MCF 10A (cell line): ENCODE measurements around the gene NXPE2. TPM values are rescaled to one million over a fixed set of nuclear protein-coding genes. Genes with fewer than 3 reads are reported as not detected.

Source experiments
- BruUV-seq: library from RNA; stranded (reverse); fragments of 400-500 nt; replicated peaks from 2 replicates; lab custom pipeline; 2021; lab: Mats Ljungman, UMichigan
- CTCF ChIA-PET: fragments of 300-600 bp; sonication (Branson Sonifier 250); formaldehyde crosslinking; extraction: SDS; loops from one replicate; lab custom pipeline; 2021; ENCODE audit warnings: antibody characterized with exemption, inconsistent platforms; lab: Yijun Ruan, JAX
- POLR2A ChIA-PET: fragments of 300-600, 350-650 bp; sonication (Branson Sonifier 250); formaldehyde crosslinking; extraction: SDS; loops from one replicate; lab custom pipeline; 2020; ENCODE audit warnings: antibody characterized with exemption, inconsistent platforms; lab: Yijun Ruan, JAX
- DNase-seq: peaks from one replicate; pipeline ENCODE4 v3.0.0-alpha.2; 2018; ENCODE audit not compliant: unreplicated experiment
- H3K27ac Mint-ChIP-seq: one replicate; pipeline ENCODE4 v1.8.0; 2022; ENCODE audit warnings: mild to moderate bottlenecking, low read depth, mixed read lengths; ENCODE audit not compliant: unreplicated experiment
- H3K27me3 Mint-ChIP-seq: one replicate; pipeline ENCODE4 v1.8.0; 2022; ENCODE audit warnings: mixed read lengths; ENCODE audit not compliant: insufficient read depth, unreplicated experiment
- H3K36me3 Mint-ChIP-seq: one replicate; pipeline ENCODE4 v1.8.0; 2022; ENCODE audit warnings: mild to moderate bottlenecking, moderate library complexity, mixed read lengths; ENCODE audit not compliant: insufficient read depth, unreplicated experiment
- H3K4me1 Mint-ChIP-seq: one replicate; pipeline ENCODE4 v1.8.0; 2022; ENCODE audit warnings: mixed read lengths; ENCODE audit not compliant: insufficient read depth, unreplicated experiment
- H3K4me3 Mint-ChIP-seq: one replicate; pipeline ENCODE4 v1.8.0; 2022; ENCODE audit warnings: mild to moderate bottlenecking, moderate library complexity, mixed read lengths; ENCODE audit not compliant: unreplicated experiment
- H3K9me3 Mint-ChIP-seq: one replicate; pipeline ENCODE4 v1.8.0; 2022; ENCODE audit warnings: mixed read lengths; ENCODE audit not compliant: unreplicated experiment
- CTCF ChIP-seq: fragments of 200-600 bp; IDR thresholded peaks from one replicate; pipeline ENCODE4 v1.8.0; 2022; ENCODE audit warnings: antibody characterized with exemption, mild to moderate bottlenecking; ENCODE audit not compliant: unreplicated experiment
- intact Hi-C: fragments of 100-400 bp; cut with micrococcal nuclease; formaldehyde crosslinking; loops from 2 replicates; pipeline ENCODE4 v1.14.1; 2022
- total RNA-seq: library from RNA; stranded (reverse); gene quantifications from 2 replicates; pipeline ENCODE4 v1.2.3, GENCODE V29; 2022

NXPE2 gene
- total RNA-seq, 1 experiment from 2014 or later, result not detected

- CTCF ChIA-PET, result no interaction called here
- Mint-ChIP-seq H3K4me3 (no peak overlapping the region), H3K4me1 (no peaks in the 10 kb centered on the region), H3K27ac (no peak overlapping the region), H3K36me3 (no peaks in the 10 kb centered on the region), H3K9me3 (peaks cover 12% of the 10 kb centered on the region), H3K27me3 (peaks cover 19% of the 10 kb centered on the region)
- no peak for DNase-seq
- intact Hi-C loops, result no loop called here
- POLR2A ChIA-PET, result no interaction called here
- no peak for TF ChIP-seq CTCF
- BruUV-seq, result no TSS peak
Measured at GRCh38 chr11:114668109-114668508, 10.2 kb upstream of the NXPE2 start.

- Mint-ChIP-seq H3K4me1 (peaks cover 7% of the 10 kb centered on the region), H3K27me3 (peaks cover 19% of the 10 kb centered on the region), H3K4me3 (no peak overlapping the region), H3K36me3 (no peaks in the 10 kb centered on the region), H3K27ac (no peak overlapping the region), H3K9me3 (peaks cover 12% of the 10 kb centered on the region)
- DNase-seq, result no peak
- ChIA-PET POLR2A (no interaction called here), CTCF (no interaction called here)
- intact Hi-C loops, result no loop called here
- no peak for TF ChIP-seq CTCF
- no TSS peak for BruUV-seq
Measured at GRCh38 chr11:114673661-114674060, 4.7 kb upstream of the NXPE2 start.

GRCh38 chr11:114679505-114679904, 1.2 kb downstream of the NXPE2 start:
- Mint-ChIP-seq H3K27me3 (no peaks in the 10 kb centered on the region), H3K9me3 (peaks cover 7% of the 10 kb centered on the region), H3K4me3 (no peak overlapping the region), H3K4me1 (peaks cover 11% of the 10 kb centered on the region), H3K36me3 (no peaks in the 10 kb centered on the region), H3K27ac (no peak overlapping the region)
- ChIA-PET CTCF (interaction anchor here (0.6 kb wide), 1 partner anchor 511 kb away, joined by 3 read pairs; no protein-coding TSS in a partner anchor), POLR2A (no interaction called here)
- no TSS peak for BruUV-seq
- no peak for DNase-seq
- intact Hi-C loops, result no loop called here
- no peak for TF ChIP-seq CTCF

GRCh38 chr11:114683007-114683406, 4.7 kb downstream of the NXPE2 start:
- no peak overlapping the region for H3K4me3 Mint-ChIP-seq
- peak; percentile 5 for DNase-seq
- intact Hi-C loops, result no loop called here
- ChIA-PET CTCF (no interaction called here), POLR2A (no interaction called here)
- H3K27ac Mint-ChIP-seq, result no peak overlapping the region
- no peaks in the 10 kb centered on the region for H3K36me3 Mint-ChIP-seq
- H3K9me3 Mint-ChIP-seq, result peaks cover 7% of the 10 kb centered on the region
- H3K27me3 Mint-ChIP-seq, result no peaks in the 10 kb centered on the region
- H3K4me1 Mint-ChIP-seq, result peaks cover 11% of the 10 kb centered on the region
- BruUV-seq, result no TSS peak
- TF ChIP-seq CTCF, result no peak
